Activated naive CD8-positive, alpha-beta T cell treated with anti-CD3 and anti-CD28 coated beads, Interleukin-2, amount 10 ng/mL, durations not matched to agents 7 days and 5 days (primary cell): ENCODE results near the gene RINL. TPM values are rescaled to one million over a fixed set of nuclear protein-coding genes. Genes with fewer than 3 reads are reported as not detected.

Experiments used
- ATAC-seq: fragments of 150-1000 bp; cut with Tn5 transposase; one replicate; pipeline ENCODE4 v1.10.0; 2021; ENCODE audit warnings: low read depth, moderate library complexity
- POLR2A ChIA-PET: fragments of 350-600 bp; sonication (Branson Sonifier 250); formaldehyde crosslinking; loops from one replicate; lab custom pipeline; 2021; ENCODE audit warnings: antibody characterized with exemption; lab: Charles Lee
- DNase-seq: peaks from one replicate; pipeline ENCODE4 v3.0.0; 2021
- H3K27ac Mint-ChIP-seq: one replicate; pipeline ENCODE4 v1.8.0; 2022; ENCODE audit warnings: mild to moderate bottlenecking, mixed read lengths
- H3K27me3 Mint-ChIP-seq: one replicate; pipeline ENCODE4 v1.8.0; 2022; ENCODE audit warnings: mild to moderate bottlenecking, moderate library complexity, mixed read lengths
- H3K36me3 Mint-ChIP-seq: one replicate; pipeline ENCODE4 v1.8.0; 2021; ENCODE audit warnings: mild to moderate bottlenecking, mixed read lengths
- H3K4me1 Mint-ChIP-seq: one replicate; pipeline ENCODE4 v1.8.0; 2021; ENCODE audit warnings: mixed read lengths
- H3K4me3 Mint-ChIP-seq: one replicate; pipeline ENCODE4 v1.8.0; 2022; ENCODE audit warnings: mild to moderate bottlenecking, moderate library complexity, mixed read lengths
- H3K9me3 Mint-ChIP-seq: one replicate; pipeline ENCODE4 v1.8.0; 2021; ENCODE audit warnings: mixed read lengths
- total RNA-seq, 2 experiments: library from RNA; stranded (reverse); gene quantifications; one replicate each; pipeline ENCODE4 v1.2.3, GENCODE V29; 2021

The RINL gene
- total RNA-seq, 2 experiments from 2014 or later, result 71.3 to 74.2 TPM

GRCh38 chr19:38913958-38914357, 35.9 kb upstream of the RINL start:
- no peak for ATAC-seq
- POLR2A ChIA-PET, result interaction anchor here (0.5 to 0.6 kb wide), 2 partner anchors 167 to 1287 kb away, joined by 3 read pairs; no protein-coding TSS in a partner anchor
- H3K9me3 Mint-ChIP-seq, result no peaks in the 10 kb centered on the region

GRCh38 chr19:38912600-38913514, 34.8 kb upstream of the RINL start:
- no peaks in the 10 kb centered on the region for H3K9me3 Mint-ChIP-seq
- H3K27me3 Mint-ChIP-seq, result no peaks in the 10 kb centered on the region
- H3K36me3 Mint-ChIP-seq, result peaks cover 13% of the 10 kb centered on the region
- H3K27ac Mint-ChIP-seq, result no peak overlapping the region
- H3K4me1 Mint-ChIP-seq, result peaks cover 12% of the 10 kb centered on the region
- H3K4me3 Mint-ChIP-seq, result no peak overlapping the region
- no peak for DNase-seq
- ATAC-seq, result no peak
- POLR2A ChIA-PET, result no interaction called here

More at GRCh38 chr19:38913958-38914357, 35.9 kb upstream of the RINL start:
- peaks cover 5% of the 10 kb centered on the region for H3K36me3 Mint-ChIP-seq
- DNase-seq, result no peak
- peaks cover 7% of the 10 kb centered on the region for H3K4me1 Mint-ChIP-seq
- no peaks in the 10 kb centered on the region for H3K27me3 Mint-ChIP-seq
- no peak overlapping the region for H3K27ac Mint-ChIP-seq
- H3K4me3 Mint-ChIP-seq, result no peak overlapping the region

- H3K27ac Mint-ChIP-seq, result no peak overlapping the region
- no peaks in the 10 kb centered on the region for H3K9me3 Mint-ChIP-seq
- H3K27me3 Mint-ChIP-seq, result no peaks in the 10 kb centered on the region
- no peak overlapping the region for H3K4me3 Mint-ChIP-seq
- peaks cover 12% of the 10 kb centered on the region for H3K4me1 Mint-ChIP-seq
- ATAC-seq (no peak), DNase-seq (no peak)
- POLR2A ChIA-PET, result no interaction called here
- peaks cover 24% of the 10 kb centered on the region for H3K36me3 Mint-ChIP-seq
These were observed 33.4 kb upstream of the RINL start for GRCh38 chr19:38911388-38912001.

GRCh38 chr19:38910488-38910887, 32.4 kb upstream of the RINL start:
- Mint-ChIP-seq H3K27me3 (no peaks in the 10 kb centered on the region), H3K4me1 (peaks cover 12% of the 10 kb centered on the region), H3K9me3 (no peaks in the 10 kb centered on the region), H3K4me3 (no peak overlapping the region), H3K36me3 (peaks cover 25% of the 10 kb centered on the region), H3K27ac (no peak overlapping the region)
- POLR2A ChIA-PET, result no interaction called here
- no peak for DNase-seq
- no peak for ATAC-seq

GRCh38 chr19:38908911-38909310, 30.8 kb upstream of the RINL start:
- H3K27me3 Mint-ChIP-seq, result no peaks in the 10 kb centered on the region
- DNase-seq, result no peak
- H3K9me3 Mint-ChIP-seq, result no peaks in the 10 kb centered on the region
- H3K4me1 Mint-ChIP-seq, result peaks cover 17% of the 10 kb centered on the region
- POLR2A ChIA-PET, result interaction anchor here (0.6 to 1.0 kb wide), 4 partner anchors 19 to 317 kb away, joined by 3 to 5 read pairs (median 4); no protein-coding TSS in a partner anchor
- H3K4me3 Mint-ChIP-seq, result no peak overlapping the region
- no peak for ATAC-seq
- H3K27ac Mint-ChIP-seq, result no peak overlapping the region
- H3K36me3 Mint-ChIP-seq, result peaks cover 38% of the 10 kb centered on the region

- DNase-seq (no peak), ATAC-seq (no peak)
- H3K9me3 Mint-ChIP-seq, result no peaks in the 10 kb centered on the region
- H3K27ac Mint-ChIP-seq, result no peak overlapping the region
- H3K4me1 Mint-ChIP-seq, result peaks cover 13% of the 10 kb centered on the region
- H3K27me3 Mint-ChIP-seq, result no peaks in the 10 kb centered on the region
- POLR2A ChIA-PET, result no interaction called here
- H3K36me3 Mint-ChIP-seq, result peaks cover 40% of the 10 kb centered on the region
- H3K4me3 Mint-ChIP-seq, result no peak overlapping the region
These were observed 29.6 kb upstream of the RINL start for GRCh38 chr19:38907670-38908069.

- POLR2A ChIA-PET, result no interaction called here
- Mint-ChIP-seq H3K4me3 (no peak overlapping the region), H3K9me3 (no peaks in the 10 kb centered on the region), H3K36me3 (peaks cover 40% of the 10 kb centered on the region), H3K27ac (no peak overlapping the region), H3K27me3 (no peaks in the 10 kb centered on the region), H3K4me1 (peaks cover 13% of the 10 kb centered on the region)
- ATAC-seq, result no peak
- DNase-seq, result no peak
These were observed 29.2 kb upstream of the RINL start for GRCh38 chr19:38907227-38907626.

GRCh38 chr19:38905620-38906019, 27.5 kb upstream of the RINL start:
- POLR2A ChIA-PET, result interaction anchor here (0.7 to 1.1 kb wide), 2 partner anchors 503 to 553 kb away, joined by 3 to 4 read pairs; partner anchors contain the start of gene FAM98C
- ATAC-seq, result no peak
- Mint-ChIP-seq H3K9me3 (no peaks in the 10 kb centered on the region), H3K27ac (no peak overlapping the region), H3K36me3 (peaks cover 42% of the 10 kb centered on the region), H3K4me3 (no peak overlapping the region), H3K4me1 (peaks cover 24% of the 10 kb centered on the region), H3K27me3 (no peaks in the 10 kb centered on the region)
- DNase-seq, result no peak

GRCh38 chr19:38904581-38905539, 26.8 kb upstream of the RINL start:
- no peak overlapping the region for H3K27ac Mint-ChIP-seq

GRCh38 chr19:38901683-38902082, 23.6 kb upstream of the RINL start:
- POLR2A ChIA-PET, result interaction anchor here (2.5 kb wide), 1 partner anchor 29 kb away, joined by 13 read pairs; the partner anchor contains the start of genes MRPS12 and SARS2

More at GRCh38 chr19:38904581-38905539, 26.8 kb upstream of the RINL start:
- H3K4me1 Mint-ChIP-seq, result peaks cover 24% of the 10 kb centered on the region
- POLR2A ChIA-PET, result interaction anchor here (1.1 kb wide), 1 partner anchor 502 kb away, joined by 3 read pairs; the partner anchor contains the start of gene FAM98C
- peaks cover 42% of the 10 kb centered on the region for H3K36me3 Mint-ChIP-seq
- DNase-seq (no peak), ATAC-seq (no peak)
- H3K9me3 Mint-ChIP-seq, result no peaks in the 10 kb centered on the region
- no peak overlapping the region for H3K4me3 Mint-ChIP-seq
- no peaks in the 10 kb centered on the region for H3K27me3 Mint-ChIP-seq

GRCh38 chr19:38900743-38901190, 22.7 kb upstream of the RINL start:
- no peaks in the 10 kb centered on the region for H3K27me3 Mint-ChIP-seq
- peaks cover 33% of the 10 kb centered on the region for H3K4me1 Mint-ChIP-seq
- H3K27ac Mint-ChIP-seq, result peak overlapping the region; percentile 1
- peak overlapping the region; percentile 96 for H3K4me3 Mint-ChIP-seq
- ATAC-seq, result no peak
- no peaks in the 10 kb centered on the region for H3K9me3 Mint-ChIP-seq
- peaks cover 23% of the 10 kb centered on the region for H3K36me3 Mint-ChIP-seq
- no peak for DNase-seq
- POLR2A ChIA-PET, result interaction anchor here (0.8 to 2.5 kb wide), 9 partner anchors 22 to 282 kb away, joined by 3 to 13 read pairs (median 5); partner anchors contain the start of genes ECH1, EIF3K, MAP4K1 and MRPS12

More at GRCh38 chr19:38901683-38902082, 23.6 kb upstream of the RINL start:
- ATAC-seq, result no peak
- H3K9me3 Mint-ChIP-seq, result no peaks in the 10 kb centered on the region
- H3K27me3 Mint-ChIP-seq, result no peaks in the 10 kb centered on the region
- peaks cover 25% of the 10 kb centered on the region for H3K36me3 Mint-ChIP-seq
- peaks cover 33% of the 10 kb centered on the region for H3K4me1 Mint-ChIP-seq
- H3K27ac Mint-ChIP-seq, result no peak overlapping the region
- H3K4me3 Mint-ChIP-seq, result peak overlapping the region; percentile 51
- no peak for DNase-seq

- POLR2A ChIA-PET, result interaction anchor here (0.6 to 2.5 kb wide), 14 partner anchors 22 to 526 kb away, joined by 3 to 13 read pairs (median 4); partner anchors contain the start of genes ECH1, EIF3K, FAM98C and MAP4K1
- Mint-ChIP-seq H3K4me1 (peaks cover 33% of the 10 kb centered on the region), H3K36me3 (peaks cover 20% of the 10 kb centered on the region), H3K9me3 (no peaks in the 10 kb centered on the region), H3K4me3 (peak overlapping the region; percentile 96), H3K27me3 (no peaks in the 10 kb centered on the region), H3K27ac (peak overlapping the region; percentile 85)
- ATAC-seq, result no peak
- DNase-seq, result no peak
These were observed 22.1 kb upstream of the RINL start for GRCh38 chr19:38900202-38900629.
